B cell (primary cell): Measurements from ENCODE around the gene CLEC2L. TPM values are rescaled to one million over a fixed set of nuclear protein-coding genes. Genes with fewer than 3 reads are reported as not detected.

ENCODE experiments used
- ATAC-seq: fragments of 200-7000 bp; cut with Tn5 transposase; one replicate; pipeline ENCODE4 v1.10.0; 2021; ENCODE audit warnings: low read depth, mild to moderate bottlenecking, moderate number of reproducible peaks, moderate library complexity
- CTCF ChIA-PET: fragments of 350-600 bp; sonication (Branson Sonifier 250); formaldehyde crosslinking; loops from one replicate; lab custom pipeline; 2021; ENCODE audit warnings: antibody characterized with exemption, inconsistent platforms; lab: Charles Lee
- POLR2A ChIA-PET: fragments of 350-600 bp; sonication (Branson Sonifier 250); formaldehyde crosslinking; loops from one replicate; lab custom pipeline; 2021; ENCODE audit warnings: antibody characterized with exemption; lab: Charles Lee
- DNase-seq: peaks from one replicate; pipeline ENCODE4 v3.0.0; 2013
- H2AFZ ChIP-seq: 2 replicates; pipeline ENCODE4 v1.6.1; 2012; ENCODE audit warnings: mild to moderate bottlenecking, low read depth, low read length; ENCODE audit not compliant: insufficient read depth, poor library complexity, severe bottlenecking
- H3K27ac ChIP-seq, 2 donors: 1 replicate in 1 of 2; 2 replicates in 1 of 2; pipeline ENCODE4 v1.5.1; 2012 to 2013; ENCODE audit warnings: low read length in 2 of 2, mild to moderate bottlenecking in 2 of 2, moderate library complexity in 1 of 2
- H3K27me3 ChIP-seq, 4 experiments: fragments of 200-600 bp in 1 of 4; sonication (generic) in 1 of 4; replicated peaks in 1 of 4; 1 replicate in 2 of 4; 2 replicates in 2 of 4; pipeline versions ENCODE4 v1.6.1 to v1.7.0; 2013 to 2016; ENCODE audit warnings: low read length in 3 of 4, mild to moderate bottlenecking in 2 of 4, mixed read lengths in 1 of 4, moderate library complexity in 1 of 4; ENCODE audit not compliant: insufficient read depth in 4 of 4, control insufficient read depth in 3 of 4; ENCODE audit errors: control extremely low read depth in 1 of 4
- H3K36me3 ChIP-seq, 2 experiments: replicated peaks in 1 of 2; 1 replicate in 1 of 2; 2 replicates in 1 of 2; pipeline versions ENCODE4 v1.6.1 to v1.7.1; 2013; ENCODE audit warnings: low read length in 1 of 2; ENCODE audit not compliant: insufficient read depth in 2 of 2, control insufficient read depth in 1 of 2; ENCODE audit errors: control extremely low read depth in 1 of 2, extremely low read depth in 1 of 2
- H3K4me1 ChIP-seq, 2 donors: fragments of 200-600 bp in 1 of 2; sonication (generic) in 1 of 2; 1 replicate in 1 of 2; 2 replicates in 1 of 2; pipeline versions ENCODE4 v1.5.1 to v1.6.1; 2013 to 2017; ENCODE audit warnings: low read length in 2 of 2; ENCODE audit not compliant: control insufficient read depth in 2 of 2, insufficient read depth in 2 of 2
- H3K4me2 ChIP-seq: replicated peaks from 2 replicates; pipeline ENCODE3; 2012; ENCODE audit warnings: mild to moderate bottlenecking, low read depth, low read length; ENCODE audit not compliant: poor library complexity, severe bottlenecking
- H3K4me3 ChIP-seq, 5 experiments: fragments of 200-600 bp in 1 of 5; sonication (generic) in 1 of 5; 1 replicate in 3 of 5; 2 replicates in 2 of 5; pipeline versions ENCODE4 v1.5.1 to v1.7.0; 2011 to 2016; ENCODE audit warnings: low read length in 4 of 5, mild to moderate bottlenecking in 4 of 5, low read depth in 2 of 5, control low read depth in 1 of 5, moderate library complexity in 1 of 5; ENCODE audit not compliant: insufficient read depth in 1 of 5; ENCODE audit errors: control extremely low read depth in 1 of 5, extremely low read depth in 1 of 5
- H3K79me2 ChIP-seq: fragments of 200-600 bp; sonication (generic); one replicate; pipeline ENCODE4 v1.6.0; 2016; ENCODE audit warnings: low read length; ENCODE audit not compliant: control insufficient read depth, insufficient read depth
- H3K9ac ChIP-seq: fragments of 200-600 bp; sonication (generic); 2 replicates; pipeline ENCODE4 v1.6.1; 2017; ENCODE audit warnings: mild to moderate bottlenecking, low read length, moderate library complexity
- H3K9me3 ChIP-seq, 3 donors: one replicate each; pipeline versions ENCODE4 v1.6.1 to v1.7.1; 2013; ENCODE audit warnings: low read length in 2 of 3; ENCODE audit not compliant: control insufficient read depth in 2 of 3, insufficient read depth in 1 of 3; ENCODE audit errors: control extremely low read depth in 1 of 3
- H4K20me1 ChIP-seq: 2 replicates; pipeline ENCODE4 v1.6.0; 2012; ENCODE audit warnings: mild to moderate bottlenecking, low read length; ENCODE audit not compliant: insufficient read depth, control insufficient read depth, poor library complexity, severe bottlenecking
- H3K27ac Mint-ChIP-seq: one replicate; pipeline ENCODE4 v1.8.0; 2021; ENCODE audit warnings: mixed read lengths
- H3K27me3 Mint-ChIP-seq: one replicate; pipeline ENCODE4 v1.8.0; 2021; ENCODE audit warnings: mixed read lengths
- H3K4me1 Mint-ChIP-seq: one replicate; pipeline ENCODE4 v1.8.0; 2021; ENCODE audit warnings: mixed read lengths
- H3K4me3 Mint-ChIP-seq: one replicate; pipeline ENCODE4 v1.8.0; 2021; ENCODE audit warnings: mixed read lengths
- H3K9me3 Mint-ChIP-seq: one replicate; pipeline ENCODE4 v1.8.0; 2022; ENCODE audit warnings: mixed read lengths; ENCODE audit not compliant: insufficient read depth
- EZH2 ChIP-seq: IDR thresholded peaks from 2 replicates; pipeline ENCODE4 v1.6.1; 2012; ENCODE audit warnings: borderline replicate concordance, low read depth, mild to moderate bottlenecking, moderate library complexity, low read length; ENCODE audit not compliant: insufficient read depth, poor library complexity, severe bottlenecking
- WGBS: methylation state at CpG from one replicate; pipeline ENCODE4 v1.1.5; 2013; ENCODE audit warnings: missing lambda C conversion rate; ENCODE audit not compliant: insufficient coverage; 5-methylcytosine and 5-hydroxymethylcytosine counted together
- intact Hi-C: fragments of 100-400 bp; cut with micrococcal nuclease; formaldehyde crosslinking; loops from one replicate; pipeline ENCODE4 v1.10.0; 2022
- polyA plus RNA-seq: library from polyadenylated mRNA; depleted of rRNA; stranded (reverse); fragments of >200 nt; gene quantifications from 2 replicates; pipeline ENCODE4 v1.2.3, GENCODE V29; 2012
- total RNA-seq, 2 donors: library from RNA; stranded (reverse); fragments of 120-200 nt in 1 of 2; gene quantifications; 1 replicate in 1 of 2; 2 replicates in 1 of 2; pipeline versions ENCODE4 v1.2.3 to v1.2.4, GENCODE V29; 2013 to 2022
- TF ChIP-seq, protein P1 (sequence below): fragments of 200-600 bp; IDR thresholded peaks from one replicate; pipeline ENCODE4 v1.8.0; 2022; ENCODE audit warnings: antibody characterized with exemption, mild to moderate bottlenecking

Gene CLEC2L
- total and polyA plus RNA-seq, 2 donors (not counting 1 experiment from before 2014, with no cell fraction given): not detected

DNA sequence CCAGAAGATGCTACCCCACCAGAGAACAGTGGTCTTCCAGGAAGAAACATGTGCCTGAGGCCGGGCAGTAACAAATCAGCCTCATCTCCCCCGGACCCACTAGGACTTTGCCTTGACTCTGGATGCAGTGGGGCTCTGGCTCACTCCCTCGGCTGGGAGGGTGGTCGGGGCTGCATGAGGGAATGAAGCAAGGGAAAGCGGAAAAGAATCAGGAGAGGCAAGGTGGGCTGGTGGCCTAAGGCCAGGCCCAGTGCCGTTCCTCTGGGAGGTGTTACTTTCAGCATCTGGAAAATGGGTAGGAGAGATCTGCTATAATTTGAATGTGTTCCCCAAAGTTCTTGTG lies 51.8 kb downstream of the CLEC2L start:
- H3K9me3 Mint-ChIP-seq: no peaks in the 10 kb centered on the region
- WGBS: 98% methylated on average over 6 of the region's 6 CpGs
- no peaks in the 10 kb centered on the region for H3K79me2 ChIP-seq
- H3K4me1 Mint-ChIP-seq: no peaks in the 10 kb centered on the region
- peaks cover 0 to 14% of the 10 kb centered on the region in 2 experiments for H3K36me3 ChIP-seq
- ATAC-seq: no peak
- no peak overlapping the region for H2AFZ ChIP-seq
- no peak for DNase-seq
- ChIA-PET CTCF (no interaction called here), POLR2A (no interaction called here)
- H3K27me3 Mint-ChIP-seq: no peaks in the 10 kb centered on the region
- no peak for TF ChIP-seq EZH2
- TF ChIP-seq, protein P1, sequence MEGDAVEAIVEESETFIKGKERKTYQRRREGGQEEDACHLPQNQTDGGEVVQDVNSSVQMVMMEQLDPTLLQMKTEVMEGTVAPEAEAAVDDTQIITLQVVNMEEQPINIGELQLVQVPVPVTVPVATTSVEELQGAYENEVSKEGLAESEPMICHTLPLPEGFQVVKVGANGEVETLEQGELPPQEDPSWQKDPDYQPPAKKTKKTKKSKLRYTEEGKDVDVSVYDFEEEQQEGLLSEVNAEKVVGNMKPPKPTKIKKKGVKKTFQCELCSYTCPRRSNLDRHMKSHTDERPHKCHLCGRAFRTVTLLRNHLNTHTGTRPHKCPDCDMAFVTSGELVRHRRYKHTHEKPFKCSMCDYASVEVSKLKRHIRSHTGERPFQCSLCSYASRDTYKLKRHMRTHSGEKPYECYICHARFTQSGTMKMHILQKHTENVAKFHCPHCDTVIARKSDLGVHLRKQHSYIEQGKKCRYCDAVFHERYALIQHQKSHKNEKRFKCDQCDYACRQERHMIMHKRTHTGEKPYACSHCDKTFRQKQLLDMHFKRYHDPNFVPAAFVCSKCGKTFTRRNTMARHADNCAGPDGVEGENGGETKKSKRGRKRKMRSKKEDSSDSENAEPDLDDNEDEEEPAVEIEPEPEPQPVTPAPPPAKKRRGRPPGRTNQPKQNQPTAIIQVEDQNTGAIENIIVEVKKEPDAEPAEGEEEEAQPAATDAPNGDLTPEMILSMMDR: no peak
- H4K20me1 ChIP-seq: no peaks in the 10 kb centered on the region
- no peak overlapping the region for H3K4me3 Mint-ChIP-seq
- intact Hi-C loops: no loop called here
- H3K4me1 ChIP-seq: no peaks in the 10 kb centered on the region
- no peak overlapping the region for H3K27ac Mint-ChIP-seq
- no peak overlapping the region for H3K9ac ChIP-seq
- H3K4me2 ChIP-seq: no peak overlapping the region
- no peak overlapping the region for H3K27ac ChIP-seq
- no peaks in the 10 kb centered on the region for H3K27me3 ChIP-seq
- H3K9me3 ChIP-seq: no peaks in the 10 kb centered on the region
- no peak overlapping the region for H3K4me3 ChIP-seq

DNA sequence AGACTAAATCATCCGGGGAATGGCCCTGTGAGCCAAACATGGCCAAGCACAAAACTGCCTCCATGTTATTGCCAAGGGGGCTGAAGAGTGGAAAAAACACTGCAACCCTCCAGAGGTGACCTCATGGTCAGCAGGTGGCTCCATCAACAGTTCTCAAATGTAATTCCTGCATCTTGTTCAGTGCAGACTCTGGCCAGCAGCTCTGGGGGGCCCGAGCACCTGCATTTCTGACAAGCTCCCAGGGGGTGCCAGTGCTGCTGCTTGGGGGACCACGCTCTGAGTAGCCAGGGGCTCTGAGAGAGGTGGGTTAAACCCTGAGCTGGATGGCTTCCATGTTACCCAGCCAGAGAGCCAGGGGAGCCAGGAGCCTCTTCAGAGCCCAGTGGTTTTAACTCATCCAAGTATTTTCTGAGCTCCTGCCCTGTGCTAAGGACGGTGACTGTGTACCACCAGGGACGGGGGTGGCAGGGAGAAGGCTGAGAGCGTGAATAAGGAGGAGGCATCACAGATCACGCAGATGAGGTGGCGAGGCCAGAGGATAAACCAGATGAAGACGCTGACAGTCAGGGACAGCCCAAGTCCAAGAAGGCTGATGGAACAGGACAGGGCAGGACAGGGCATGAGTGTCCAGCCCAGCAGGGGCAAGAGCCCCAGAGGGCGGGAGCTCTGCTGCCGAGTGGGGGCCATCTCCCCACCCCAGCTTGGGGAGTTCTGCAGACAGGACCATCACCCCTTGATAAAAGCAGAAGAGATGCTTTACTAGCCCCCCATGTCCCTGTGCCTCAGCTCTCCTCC lies 52.9 kb downstream of the CLEC2L start:
- Histone ChIP-seq H2AFZ (no peak overlapping the region), H4K20me1 (no peaks in the 10 kb centered on the region), H3K27ac (no peak overlapping the region), H3K9me3 (no peaks in the 10 kb centered on the region), H3K4me2 (no peak overlapping the region), H3K4me3 (no peak overlapping the region), H3K9ac (no peak overlapping the region), H3K79me2 (no peaks in the 10 kb centered on the region), H3K36me3 (peaks cover 0 to 18% of the 10 kb centered on the region in 2 experiments), H3K27me3 (no peaks in the 10 kb centered on the region), H3K4me1 (no peaks in the 10 kb centered on the region)
- no peaks in the 10 kb centered on the region for H3K27me3 Mint-ChIP-seq
- ChIA-PET POLR2A (no interaction called here), CTCF (no interaction called here)
- no peak overlapping the region for H3K27ac Mint-ChIP-seq
- no peak overlapping the region for H3K4me3 Mint-ChIP-seq
- no peaks in the 10 kb centered on the region for H3K9me3 Mint-ChIP-seq
- DNase-seq: no peak
- no peak for ATAC-seq
- WGBS: 94% methylated on average over 11 of the region's 11 CpGs
- no peaks in the 10 kb centered on the region for H3K4me1 Mint-ChIP-seq
- TF ChIP-seq, protein P1: no peak
- no peak for TF ChIP-seq EZH2
- intact Hi-C loops: no loop called here
